Measurements from ENCODE around the gene CDIPT.

DNA sequence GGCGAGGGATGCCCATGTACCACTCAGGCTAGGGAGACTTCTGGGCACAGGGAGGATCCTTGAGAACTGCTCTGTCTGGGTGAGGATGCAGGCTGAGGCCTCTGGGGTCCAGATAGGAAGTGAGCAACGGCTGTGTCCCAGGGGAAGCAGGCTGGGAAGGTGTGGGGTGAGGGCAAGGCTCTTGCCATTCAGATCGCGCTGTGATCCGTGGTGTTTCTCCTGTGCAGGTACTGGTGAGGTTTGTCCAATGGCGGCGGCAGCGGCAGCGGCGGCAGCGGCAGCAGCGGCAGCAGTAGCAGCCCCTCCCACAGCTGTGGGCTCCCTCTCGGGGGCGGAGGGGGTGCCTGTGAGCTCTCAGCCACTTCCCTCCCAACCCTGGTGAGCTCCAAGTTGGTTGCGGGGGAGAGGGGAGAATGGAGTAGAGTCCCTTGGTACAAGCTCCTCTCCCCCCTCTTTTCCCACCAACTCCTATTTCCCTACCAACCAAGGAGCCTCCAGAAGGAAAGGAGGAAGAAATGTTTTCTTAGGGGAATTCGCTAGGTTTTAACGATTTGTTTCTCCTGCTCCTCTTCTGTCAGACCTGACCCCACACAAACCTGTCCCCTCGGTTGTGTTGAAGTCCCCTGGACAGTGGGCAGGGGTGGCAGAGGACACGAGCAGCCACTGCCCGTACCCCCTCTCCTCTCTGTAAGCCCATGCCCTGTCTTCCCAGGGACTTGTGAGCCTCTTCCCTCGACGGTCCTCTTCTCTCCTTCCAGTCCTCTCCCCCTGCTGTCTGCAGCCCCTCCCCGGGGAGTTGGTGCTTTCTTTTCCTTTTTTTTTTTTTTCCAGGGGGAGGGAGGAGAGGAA is 53.0 kb downstream of the CDIPT start:
- TF ChIP-seq CTCF (conservative IDR thresholded peaks at IDR 0.05; ENCODE audit: low read depth, low read length) (no peak), FOS (IDR thresholded peaks at IDR 0.05; ENCODE audit: low read depth, low read length) (no peak)

Measured in IMR-90 (cell line).